Stimulated activated CD8-positive, alpha-beta memory T cell treated with anti-CD3 and anti-CD28 coated beads, Interleukin-15, amount 100 ng/mL, for 24 hours (primary cell): ENCODE data around the gene FXR2.

ENCODE experiments used
- DNase-seq: peaks from one replicate; pipeline ENCODE4 v3.0.0-alpha.2; 2020; ENCODE audit warnings: low read depth

The FXR2 gene

DNA sequence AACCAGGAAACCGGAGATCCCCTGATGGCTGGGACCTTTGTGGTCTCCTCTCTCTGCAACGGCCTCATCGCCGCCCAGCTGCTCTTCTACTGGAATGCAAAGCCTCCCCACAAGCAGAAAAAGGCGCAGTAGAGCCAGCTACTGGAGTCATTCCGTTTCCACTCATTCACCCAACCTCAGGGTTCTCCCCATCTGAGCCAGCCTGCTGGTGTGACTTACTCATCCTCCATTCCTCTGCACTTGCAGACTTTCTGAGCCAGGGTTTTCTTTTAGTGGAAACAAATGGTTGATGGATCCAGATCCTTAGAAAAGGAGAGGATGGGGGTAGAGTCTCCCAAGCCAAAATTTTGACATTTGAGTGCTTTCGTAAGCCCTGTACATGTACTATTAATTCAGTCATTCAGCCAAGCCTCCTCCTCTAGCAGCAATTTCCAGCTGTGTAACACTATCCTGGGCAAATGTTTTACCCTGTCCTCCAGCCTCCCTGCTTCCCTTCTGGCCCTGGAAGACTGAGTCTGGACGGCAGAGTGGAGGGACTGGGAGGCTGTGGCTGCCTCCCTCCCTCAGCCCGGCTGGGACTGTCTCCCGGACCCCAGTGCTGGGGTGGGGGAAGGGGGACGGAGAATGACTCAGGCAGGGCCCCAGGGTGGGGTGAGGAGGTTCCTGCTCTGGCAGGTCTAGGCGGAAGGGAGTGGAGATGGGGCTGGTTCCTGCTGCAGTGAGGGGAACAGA lies 27.1 kb downstream of the FXR2 start:
- DNase-seq, result no peak

DNA sequence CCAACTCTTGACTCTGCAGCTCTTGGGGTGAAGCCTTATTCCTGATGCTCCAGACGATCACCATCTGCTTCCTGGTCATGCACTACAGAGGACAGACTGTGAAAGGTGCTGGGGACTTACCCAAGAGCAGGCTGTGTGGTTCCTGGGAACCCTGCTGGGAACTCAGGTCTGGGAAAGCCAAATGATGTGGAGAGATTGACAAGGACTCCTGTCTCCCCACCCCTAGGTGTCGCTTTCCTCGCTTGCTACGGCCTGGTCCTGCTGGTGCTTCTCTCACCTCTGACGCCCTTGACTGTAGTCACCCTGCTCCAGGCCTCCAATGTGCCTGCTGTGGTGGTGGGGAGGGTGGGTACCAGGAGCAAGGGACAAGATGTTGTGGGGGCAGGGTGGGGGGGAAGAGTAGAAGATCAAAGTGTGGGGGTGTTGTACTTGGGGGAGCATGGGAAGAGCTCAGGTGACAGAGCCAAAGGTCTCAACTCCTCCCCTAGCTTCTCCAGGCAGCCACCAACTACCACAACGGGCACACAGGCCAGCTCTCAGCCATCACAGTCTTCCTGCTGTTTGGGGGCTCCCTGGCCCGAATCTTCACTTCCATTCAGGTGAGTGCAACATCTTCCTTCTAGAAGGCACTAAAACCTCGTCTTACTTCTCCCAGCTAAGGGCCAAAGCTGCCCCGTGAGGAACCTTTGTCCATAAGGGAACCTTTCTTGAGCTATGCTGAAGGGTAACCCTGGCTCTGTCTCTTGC lies 27.9 kb downstream of the FXR2 start:
- DNase-seq, result no peak

- peak; percentile 84 for DNase-seq
These were observed 31.2 kb downstream of the FXR2 start, which contains the start of gene MPDU1 for GRCh38 chr17:7583253-7584109. MPDU1 (plus strand) TSS chr17:7583852; CDS start chr17:7583863, 11 bp downstream.

- DNase-seq, result no peak
These were observed 32.1 kb downstream of the FXR2 start for GRCh38 chr17:7582396-7583252.

DNA sequence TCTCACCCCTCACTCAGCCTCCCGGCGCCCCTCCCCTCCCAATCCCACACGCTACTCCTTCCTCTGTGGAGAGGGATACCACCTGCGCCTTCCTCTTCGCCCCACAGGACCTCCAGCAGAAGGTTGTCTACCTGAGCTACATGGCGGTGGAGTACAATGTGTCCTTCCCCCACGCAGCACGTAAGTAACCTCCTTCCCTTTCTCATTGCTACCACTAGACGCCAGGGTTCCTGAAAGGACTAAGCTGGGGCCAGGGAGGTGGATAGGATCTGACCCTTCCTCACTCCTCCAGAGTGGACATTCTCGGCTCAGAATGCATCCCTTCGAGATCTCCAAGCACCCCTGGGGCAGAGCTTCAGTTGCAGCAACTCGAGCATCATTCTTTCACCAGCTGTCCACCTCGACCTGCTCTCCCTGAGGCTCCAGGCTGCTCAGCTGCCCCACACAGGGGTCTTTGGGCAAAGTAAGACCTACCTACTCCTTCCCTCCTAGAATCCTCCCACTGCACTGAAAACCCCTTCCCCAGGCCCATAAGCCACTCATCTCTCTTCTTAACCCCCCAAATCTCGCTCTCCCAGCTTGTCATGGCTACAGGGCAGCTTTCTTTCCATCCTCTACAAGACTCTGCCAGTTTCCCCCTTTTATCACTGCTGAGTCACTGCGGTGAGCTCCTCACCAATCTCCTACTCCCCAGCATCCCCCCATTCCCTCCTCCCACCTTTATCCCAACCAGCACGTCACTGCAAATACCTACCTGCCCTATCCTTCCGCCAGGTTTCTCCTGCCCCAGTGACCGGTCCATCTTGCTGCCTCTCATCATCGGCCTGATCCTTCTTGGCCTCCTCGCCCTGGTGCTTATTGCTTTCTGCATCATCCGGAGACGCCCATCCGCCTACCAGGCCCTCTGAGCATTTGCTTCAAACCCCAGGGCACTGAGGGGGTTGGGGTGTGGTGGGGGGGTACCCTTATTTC lies 33.8 kb downstream of the FXR2 start:
- DNase-seq, result no peak

DNA sequence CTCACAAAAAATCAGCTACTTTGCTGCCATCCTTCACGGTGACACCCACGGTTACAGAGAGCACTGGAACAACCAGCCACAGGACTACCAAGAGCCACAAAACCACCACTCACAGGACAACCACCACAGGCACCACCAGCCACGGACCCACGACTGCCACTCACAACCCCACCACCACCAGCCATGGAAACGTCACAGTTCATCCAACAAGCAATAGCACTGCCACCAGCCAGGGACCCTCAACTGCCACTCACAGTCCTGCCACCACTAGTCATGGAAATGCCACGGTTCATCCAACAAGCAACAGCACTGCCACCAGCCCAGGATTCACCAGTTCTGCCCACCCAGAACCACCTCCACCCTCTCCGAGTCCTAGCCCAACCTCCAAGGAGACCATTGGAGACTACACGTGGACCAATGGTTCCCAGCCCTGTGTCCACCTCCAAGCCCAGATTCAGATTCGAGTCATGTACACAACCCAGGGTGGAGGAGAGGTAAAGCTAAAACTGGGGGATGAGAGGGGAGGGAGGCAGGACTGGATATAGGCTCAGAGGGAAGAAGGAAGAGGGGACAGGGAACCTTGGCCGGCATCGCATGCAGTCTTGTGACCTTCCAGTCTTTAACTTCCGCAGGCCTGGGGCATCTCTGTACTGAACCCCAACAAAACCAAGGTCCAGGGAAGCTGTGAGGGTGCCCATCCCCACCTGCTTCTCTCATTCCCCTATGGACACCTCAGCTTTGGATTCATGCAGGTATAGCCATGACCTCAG lies 34.7 kb downstream of the FXR2 start:
- no peak for DNase-seq

- no peak for DNase-seq
These were observed 35.5 kb downstream of the FXR2 start, which contains the start of gene CD68 for GRCh38 chr17:7579001-7579833. CD68 (plus strand) TSS chr17:7579638; CDS start chr17:7579678, 40 bp downstream.

DNA sequence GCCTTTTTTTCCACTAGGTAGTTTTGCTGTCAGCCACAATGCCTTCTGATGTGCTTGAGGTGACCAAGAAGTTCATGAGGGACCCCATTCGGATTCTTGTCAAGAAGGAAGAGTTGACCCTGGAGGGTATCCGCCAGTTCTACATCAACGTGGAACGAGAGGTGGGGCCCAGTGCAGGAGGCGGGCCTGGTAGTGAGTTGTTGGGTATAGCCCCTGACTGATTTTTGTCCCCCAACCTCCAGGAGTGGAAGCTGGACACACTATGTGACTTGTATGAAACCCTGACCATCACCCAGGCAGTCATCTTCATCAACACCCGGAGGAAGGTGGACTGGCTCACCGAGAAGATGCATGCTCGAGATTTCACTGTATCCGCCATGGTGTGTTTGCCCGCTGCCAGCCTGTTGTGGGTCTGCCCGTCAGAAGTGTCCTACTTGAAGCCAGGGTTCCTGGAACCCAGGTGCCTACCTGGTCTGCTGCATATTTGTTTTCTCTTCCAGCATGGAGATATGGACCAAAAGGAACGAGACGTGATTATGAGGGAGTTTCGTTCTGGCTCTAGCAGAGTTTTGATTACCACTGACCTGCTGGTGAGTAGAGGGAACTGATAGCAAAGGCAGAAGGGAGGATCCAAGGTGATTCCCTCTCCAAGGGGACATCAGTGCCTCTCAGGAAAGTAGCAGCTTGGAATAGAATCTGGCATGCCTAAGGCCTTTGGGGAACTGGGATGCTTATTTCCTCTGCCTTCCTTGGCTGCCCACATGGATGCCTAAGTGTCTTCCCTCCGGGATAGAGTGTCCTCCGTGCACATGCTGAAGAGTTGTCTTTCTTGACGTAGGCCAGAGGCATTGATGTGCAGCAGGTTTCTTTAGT lies 37.1 kb downstream of the FXR2 start:
- no peak for DNase-seq

GRCh38 chr17:7576432-7576937 lies 38.2 kb downstream of the FXR2 start:
- DNase-seq, result no peak

GRCh38 chr17:7575959-7576358 lies 38.7 kb downstream of the FXR2 start:
- DNase-seq, result no peak

DNA sequence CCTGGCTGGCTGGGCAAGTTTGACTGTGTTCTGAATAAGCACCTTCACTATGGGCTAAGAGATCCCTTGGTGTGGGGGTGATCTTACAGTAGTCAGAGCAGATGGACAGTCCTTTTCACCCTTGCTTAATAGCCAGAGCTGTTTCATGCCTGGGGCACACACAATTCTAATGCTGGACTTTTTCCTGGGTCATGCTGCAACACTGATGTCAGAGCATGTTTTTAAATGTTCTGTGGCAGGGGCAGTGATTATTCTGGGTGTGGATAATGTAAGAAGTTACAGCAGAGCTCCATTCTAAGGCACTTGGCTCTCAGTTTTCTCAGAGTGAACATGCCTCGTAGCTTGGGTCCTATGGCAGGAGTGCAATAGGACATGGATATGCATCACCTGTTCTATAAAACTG lies 39.2 kb downstream of the FXR2 start:
- DNase-seq, result no peak

GRCh38 chr17:7574176-7574953 lies 40.3 kb downstream of the FXR2 start:
- DNase-seq, result no peak

DNA sequence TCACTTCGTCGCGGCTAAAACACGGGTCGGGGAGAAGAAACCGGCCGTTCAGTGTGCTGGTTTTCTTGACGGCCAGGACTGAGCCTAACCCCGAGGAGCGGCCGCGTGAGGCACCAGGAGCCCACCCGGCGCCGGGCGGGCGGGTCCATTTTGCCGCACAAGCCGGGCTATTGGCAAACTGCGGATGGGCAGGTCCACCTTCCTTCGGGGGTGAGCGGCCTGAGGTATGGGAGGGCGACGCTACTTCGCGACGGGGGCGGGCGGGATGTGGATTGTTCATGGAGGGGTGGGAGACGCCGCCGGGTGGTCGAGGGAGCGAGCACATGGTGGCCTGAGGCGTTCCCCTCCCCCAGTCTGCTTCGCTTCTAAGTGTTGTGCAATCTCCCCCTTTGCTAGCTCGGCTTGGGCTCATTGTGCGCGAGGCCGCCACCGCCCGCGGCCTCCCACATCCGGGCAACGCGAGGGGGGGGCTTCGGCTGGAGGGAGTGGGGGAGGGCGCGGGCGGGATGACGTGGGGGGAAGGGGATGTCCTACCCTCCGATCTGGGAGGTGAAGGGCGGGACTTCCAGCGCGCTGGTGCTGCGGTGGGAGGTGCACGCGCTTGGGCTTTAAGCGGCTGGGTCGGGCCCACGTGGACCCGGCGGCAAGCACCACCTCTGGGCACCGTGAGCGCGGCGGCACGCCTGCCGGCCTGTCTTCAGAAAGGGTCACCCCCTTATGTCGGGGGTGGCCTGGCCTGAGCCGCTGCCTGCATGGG lies 41.2 kb downstream of the FXR2 start:
- DNase-seq, result peak; percentile 81

GRCh38 chr17:7572588-7573323 lies 41.9 kb downstream of the FXR2 start:
- DNase-seq, result peak; percentile 98

DNA sequence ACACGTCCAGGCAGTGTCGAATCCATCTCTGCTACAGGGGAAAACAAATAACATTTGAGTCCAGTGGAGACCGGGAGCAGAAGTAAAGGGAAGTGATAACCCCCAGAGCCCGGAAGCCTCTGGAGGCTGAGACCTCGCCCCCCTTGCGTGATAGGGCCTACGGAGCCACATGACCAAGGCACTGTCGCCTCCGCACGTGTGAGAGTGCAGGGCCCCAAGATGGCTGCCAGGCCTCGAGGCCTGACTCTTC lies 42.4 kb downstream of the FXR2 start:
- no peak for DNase-seq
